Endothelial cell of umbilical vein (primary cell): ENCODE data around the gene TSPEAR. TPM values are rescaled to one million over a fixed set of nuclear protein-coding genes. Genes with fewer than 3 reads are reported as not detected.

Experiments used
- BruUV-seq: library from RNA; stranded (reverse); fragments of 400-500 nt; replicated peaks from 2 replicates; lab custom pipeline; 2021; lab: Mats Ljungman, UMichigan
- CTCF ChIA-PET: fragments of 300-600, 350-600 bp; sonication (Branson Sonifier 250); formaldehyde crosslinking; loops from one replicate; lab custom pipeline; 2021; ENCODE audit warnings: antibody characterized with exemption, inconsistent platforms; lab: Charles Lee
- POLR2A ChIA-PET: fragments of 300-600, 350-600 bp; sonication (Branson Sonifier 250); formaldehyde crosslinking; loops from one replicate; lab custom pipeline; 2021; ENCODE audit warnings: antibody characterized with exemption, inconsistent platforms; lab: Charles Lee
- DNase-seq: peaks from one replicate; pipeline ENCODE4 v3.0.0-alpha.2; 2011; ENCODE audit warnings: low read depth, low spot score
- FAIRE-seq: peaks from 2 replicates; lab custom pipeline; 2011; peaks lifted over from hg19 to GRCh38; lab: Jason Lieb, UNC
- H2AFZ ChIP-seq: 2 replicates; pipeline ENCODE4 v1.6.0; 2012; ENCODE audit warnings: low read depth, low read length, control low read depth, inconsistent platforms
- H3K27ac ChIP-seq: 2 replicates; pipeline ENCODE4 v1.5.1; 2011; ENCODE audit warnings: low read depth, mild to moderate bottlenecking, control low read depth, low read length, moderate library complexity; ENCODE audit not compliant: insufficient read depth
- H3K27me3 ChIP-seq, 2 experiments: 2 replicates each; pipeline versions ENCODE4 v1.6.0 to v1.6.1; 2011; ENCODE audit warnings: low read length in 2 of 2, mixed read lengths in 1 of 2; ENCODE audit not compliant: control insufficient read depth in 2 of 2, insufficient read depth in 2 of 2
- H3K36me3 ChIP-seq, 2 experiments: 2 replicates in 1 of 2; 3 replicates in 1 of 2; pipeline ENCODE4 v1.5.1; 2011; ENCODE audit warnings: low read length in 2 of 2, mild to moderate bottlenecking in 1 of 2, moderate library complexity in 1 of 2; ENCODE audit not compliant: control insufficient read depth in 2 of 2, insufficient read depth in 2 of 2; ENCODE audit errors: extremely low read depth in 1 of 2
- H3K4me1 ChIP-seq: 3 replicates; pipeline ENCODE4 v1.5.1; 2011; ENCODE audit warnings: mild to moderate bottlenecking, low read length; ENCODE audit not compliant: control insufficient read depth, insufficient read depth; ENCODE audit errors: extremely low read depth
- H3K4me2 ChIP-seq: 2 replicates; pipeline ENCODE4 v1.6.1; 2011; ENCODE audit warnings: low read length, control low read depth, mixed read lengths; ENCODE audit not compliant: insufficient read depth
- H3K4me3 ChIP-seq, 3 experiments: fragments of 200-600 bp in 1 of 3; sonication (generic), shearing (Covaris generic) in 1 of 3; replicated peaks in 1 of 3; 2 replicates each; pipeline ENCODE4 v1.5.1; 2011 to 2016; ENCODE audit warnings: control low read depth in 3 of 3, low read length in 3 of 3, mild to moderate bottlenecking in 2 of 3, inconsistent platforms in 1 of 3, low read depth in 1 of 3, moderate library complexity in 1 of 3; ENCODE audit not compliant: insufficient read depth in 1 of 3
- H3K79me2 ChIP-seq: 2 replicates; pipeline ENCODE4 v1.6.0; 2012; ENCODE audit warnings: low read length, inconsistent platforms; ENCODE audit not compliant: control insufficient read depth, insufficient read depth
- H3K9ac ChIP-seq: replicated peaks from 2 replicates; pipeline ENCODE3; 2011; ENCODE audit warnings: low read length, control low read depth; ENCODE audit not compliant: insufficient read depth; ENCODE audit errors: extremely low read depth
- H3K9me1 ChIP-seq: replicated peaks from 3 replicates; pipeline ENCODE4 v1.6.0; 2011; ENCODE audit warnings: mild to moderate bottlenecking, low read length; ENCODE audit not compliant: control insufficient read depth, insufficient read depth; ENCODE audit errors: extremely low read depth
- H3K9me3 ChIP-seq: replicated peaks from 2 replicates; pipeline ENCODE4 v1.5.1; 2012; ENCODE audit warnings: low read length, inconsistent platforms; ENCODE audit not compliant: control insufficient read depth, insufficient read depth
- H4K20me1 ChIP-seq: replicated peaks from 2 replicates; pipeline ENCODE3; 2011; ENCODE audit warnings: mild to moderate bottlenecking, low read length; ENCODE audit not compliant: control insufficient read depth, insufficient read depth; ENCODE audit errors: extremely low read depth
- CTCF ChIP-seq, 2 donors: IDR thresholded peaks; 1 replicate in 1 of 2; 2 replicates in 1 of 2; pipeline ENCODE4 v1.5.1; 2011; ENCODE audit warnings: low read length in 2 of 2, mild to moderate bottlenecking in 2 of 2, moderate library complexity in 2 of 2, control low read depth in 1 of 2, inconsistent platforms in 1 of 2, low read depth in 1 of 2; ENCODE audit not compliant: insufficient read depth in 1 of 2; ENCODE audit errors: extremely low read depth in 1 of 2
- FOS ChIP-seq: IDR thresholded peaks from 2 replicates; pipeline ENCODE4 v1.6.1; 2011; ENCODE audit warnings: mild to moderate bottlenecking, low read length, moderate library complexity, borderline replicate concordance; ENCODE audit not compliant: insufficient read depth
- GATA2 ChIP-seq: IDR thresholded peaks from 2 replicates; pipeline ENCODE4 v1.7.0; 2011; ENCODE audit warnings: low read depth, mild to moderate bottlenecking, moderate library complexity, mixed read lengths, low read length; ENCODE audit not compliant: insufficient read length, insufficient read depth
- MAX ChIP-seq: IDR thresholded peaks from 2 replicates; pipeline ENCODE4 v1.6.1; 2011; ENCODE audit not compliant: insufficient read depth, insufficient read length
- POLR2A ChIP-seq: IDR thresholded peaks from 2 replicates; pipeline ENCODE4 v1.6.1; 2012; ENCODE audit warnings: low read depth, mild to moderate bottlenecking, control low read depth, low read length
- dilution Hi-C: fragments of 300-500 bp; cut with MboI; formaldehyde crosslinking; loops from one replicate; pipeline ENCODE4 v1.15.0; 2019; ENCODE audit warnings: low sequenced_read_pairs; ENCODE audit not compliant: extremely low pct_ligation_motif_present
- intact Hi-C: fragments of 100-400 bp; cut with micrococcal nuclease; formaldehyde crosslinking; loops from one replicate; pipeline ENCODE4 v1.10.0; 2022
- polyA plus RNA-seq, 4 experiments: library from polyadenylated mRNA; depleted of rRNA in 3 of 4; stranded (reverse) in 3 of 4; unstranded in 1 of 4; fragments of >200 nt; gene quantifications; 2 replicates each; pipeline versions ENCODE4 v1.2.1 to v1.2.3, GENCODE V29; 2011 to 2012; ENCODE audit warnings: missing spikeins in 1 of 4
- total RNA-seq: library from RNA; stranded (reverse); gene quantifications from 2 replicates; pipeline ENCODE4 v1.2.3, GENCODE V29; 2021

Gene TSPEAR
- total and polyA plus RNA-seq, 2 donors (not counting 3 experiments of a cell fraction or from before 2014, with no cell fraction given): 0.01 TPM; not detected in 1

DNA sequence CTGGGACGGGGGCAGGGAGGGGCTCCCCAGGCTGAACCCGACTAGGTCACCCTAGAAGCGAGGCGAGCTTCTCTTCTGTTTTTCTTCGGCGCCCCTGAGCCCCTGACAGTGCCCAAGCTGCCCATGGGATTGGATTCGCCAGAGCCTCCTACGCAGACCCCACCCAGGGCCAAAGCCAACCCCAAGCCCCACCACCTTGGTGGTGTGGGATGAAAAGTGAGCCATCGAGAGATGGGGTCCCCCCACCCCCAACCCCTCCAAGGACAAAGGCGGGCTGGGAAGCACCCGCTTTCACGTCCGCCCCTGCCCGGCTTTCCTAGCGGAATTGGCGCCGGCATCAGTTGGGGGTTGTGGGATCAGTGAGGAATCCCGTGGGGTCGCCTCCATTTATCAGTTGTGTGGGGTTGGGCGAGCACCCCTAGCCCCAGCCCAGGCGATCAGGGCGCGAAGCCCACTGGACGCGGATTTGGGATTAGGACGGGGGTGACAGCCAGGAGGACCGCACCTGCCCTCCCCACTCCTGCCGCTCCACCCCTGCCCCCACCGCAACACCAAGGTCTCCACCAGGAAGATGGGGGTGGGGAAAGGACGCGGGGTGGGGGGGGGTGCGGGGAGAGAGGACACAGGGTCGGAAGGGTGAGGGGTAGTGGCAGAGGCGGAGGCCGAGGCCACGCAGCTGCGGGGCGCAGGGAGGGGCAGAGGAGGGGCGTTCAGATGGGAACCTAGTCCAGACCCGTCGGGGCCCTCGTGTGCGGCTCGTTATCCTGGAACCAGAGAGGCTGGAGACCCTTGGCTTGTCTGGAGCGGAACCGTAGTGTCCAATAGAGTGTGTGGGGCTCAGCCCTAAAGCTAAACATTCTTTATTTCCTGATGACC, 4.4 kb downstream of the TSPEAR start:
- Histone ChIP-seq H2AFZ (no peak overlapping the region), H3K9me3 (no peaks in the 10 kb centered on the region), H3K4me1 (peaks cover 5% of the 10 kb centered on the region), H3K4me3 (no peak overlapping the region), H3K79me2 (no peaks in the 10 kb centered on the region), H3K9me1 (no peaks in the 10 kb centered on the region), H3K36me3 (no peaks in the 10 kb centered on the region), H3K4me2 (no peak overlapping the region), H3K9ac (no peak overlapping the region), H4K20me1 (no peaks in the 10 kb centered on the region), H3K27me3 (peaks cover 72 to 76% of the 10 kb centered on the region in 2 experiments), H3K27ac (no peak overlapping the region)
- intact Hi-C loops (no loop called here), dilution Hi-C loops (no loop called here)
- DNase-seq (no peak), FAIRE-seq (no peak)
- CTCF ChIA-PET: interaction anchor here (0.6 to 1.7 kb wide), 4 partner anchors 87 to 187 kb away, joined by 3 to 10 read pairs (median 3); partner anchors contain the start of gene UBE2G2
- no peak for TF ChIP-seq GATA2
- no peak for TF ChIP-seq POLR2A
- TF ChIP-seq CTCF (IDR thresholded peaks at IDR 0.05; ENCODE audit: extremely low read depth in 1 of 2, insufficient read depth in 1 of 2, low read depth in 1 of 2, low read length in 2 of 2): no peak
- no peak for TF ChIP-seq FOS
- no peak for TF ChIP-seq MAX
- no TSS peak for BruUV-seq
- POLR2A ChIA-PET: no interaction called here
